ENCODE measurements around the gene NEMF.
A peak's percentile ranks its signal among the peaks of the same experiment; 100 is the strongest.
"Not testable (repeated sequence)": the region's sequence is repeated elsewhere in the genome, so short reads cannot be mapped to it uniquely, and the experiment has no call there.

The NEMF gene

DNA sequence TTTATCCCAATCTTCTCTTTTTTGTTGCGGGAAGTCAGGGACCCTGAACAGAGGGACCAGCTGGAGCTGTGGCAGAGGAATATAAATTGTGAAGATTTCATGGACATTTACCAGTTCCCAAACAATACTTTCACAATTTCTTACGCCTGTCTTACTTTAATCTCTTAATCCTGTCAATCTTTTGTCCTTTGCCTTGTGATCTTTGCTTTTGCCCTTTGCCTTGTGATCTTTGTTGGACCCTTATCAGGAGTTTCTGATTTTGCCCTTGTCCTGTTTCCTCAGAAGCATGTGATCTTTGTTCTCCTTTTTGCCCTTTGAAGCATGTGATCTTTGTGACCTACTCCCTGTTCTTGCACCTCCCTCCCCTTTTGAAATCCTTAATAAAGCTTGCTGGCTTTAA, 36.5 kb downstream of the NEMF start:
- not testable (repeated sequence) for DNase-seq

GRCh38 chr14:49808780-49809179, 43.8 kb downstream of the NEMF start:
- no peak for DNase-seq

- DNase-seq, result no peak
Observed at GRCh38 chr14:49796025-49796424, 56.6 kb downstream of the NEMF start.

DNA sequence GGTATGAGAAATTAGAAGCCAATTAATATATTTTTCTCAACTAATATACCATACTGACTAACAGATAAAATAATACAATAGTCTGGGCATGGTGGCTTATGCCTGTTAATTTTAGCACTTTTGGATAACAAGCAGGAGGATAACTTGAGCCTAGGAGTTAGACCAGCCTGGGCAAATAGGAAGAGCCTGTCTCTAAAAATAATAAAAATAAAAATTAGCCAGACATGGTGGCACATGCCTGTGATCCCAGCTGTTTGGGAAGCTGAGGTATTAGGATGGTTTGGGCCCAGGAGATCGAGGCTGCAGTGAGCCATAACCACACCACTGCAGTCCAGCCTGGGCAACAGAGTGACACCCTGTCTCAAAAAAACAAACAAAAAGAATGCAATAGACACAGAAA, 60.0 kb downstream of the NEMF start:
- no peak for DNase-seq

- no peak for DNase-seq
Observed at GRCh38 chr14:49786315-49786714, 66.3 kb downstream of the NEMF start.

- no peak for DNase-seq
Observed at GRCh38 chr14:49783394-49784014, 69.1 kb downstream of the NEMF start.

- DNase-seq, result not testable (repeated sequence)
Observed at GRCh38 chr14:49781040-49781439, 71.5 kb downstream of the NEMF start.

- no peak for DNase-seq
Observed at GRCh38 chr14:49778421-49778820, 74.2 kb downstream of the NEMF start.

GRCh38 chr14:49774106-49774505, 78.5 kb downstream of the NEMF start:
- DNase-seq, result no peak

GRCh38 chr14:49771691-49772090, 80.9 kb downstream of the NEMF start:
- not testable (repeated sequence) for DNase-seq

GRCh38 chr14:49770212-49770817, 82.3 kb downstream of the NEMF start:
- DNase-seq, result no peak

DNA sequence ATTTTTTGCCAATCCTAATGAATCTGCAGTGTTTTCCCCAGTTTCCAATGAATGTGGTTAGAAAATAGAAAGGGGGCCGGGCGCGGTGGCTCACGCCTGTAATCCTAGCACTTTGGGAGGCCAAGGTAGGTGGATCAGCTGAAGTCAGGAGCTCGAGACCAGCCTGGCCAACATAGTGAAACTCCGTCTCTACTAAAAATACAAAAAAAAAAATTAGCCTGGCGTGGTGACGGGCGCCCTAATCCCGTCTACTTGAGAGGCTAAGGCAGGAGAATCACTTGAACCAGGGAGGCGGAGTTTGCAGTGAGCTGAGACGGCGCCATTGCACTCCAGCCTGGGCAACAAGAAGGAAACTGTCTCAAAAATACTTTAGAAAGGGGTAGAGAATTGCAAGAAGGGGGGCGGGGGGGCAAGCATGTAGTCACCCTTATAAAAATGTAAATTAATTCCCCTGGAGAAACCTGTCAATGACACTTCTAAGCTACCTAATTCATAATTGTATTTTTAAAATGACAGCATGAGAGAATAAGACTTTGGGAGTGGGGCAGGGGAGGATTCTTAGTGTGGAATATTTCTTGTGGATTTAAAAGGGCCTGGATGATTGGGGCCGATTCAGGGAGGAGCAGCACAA, 82.9 kb downstream of the NEMF start:
- DNase-seq, result no peak

DNA sequence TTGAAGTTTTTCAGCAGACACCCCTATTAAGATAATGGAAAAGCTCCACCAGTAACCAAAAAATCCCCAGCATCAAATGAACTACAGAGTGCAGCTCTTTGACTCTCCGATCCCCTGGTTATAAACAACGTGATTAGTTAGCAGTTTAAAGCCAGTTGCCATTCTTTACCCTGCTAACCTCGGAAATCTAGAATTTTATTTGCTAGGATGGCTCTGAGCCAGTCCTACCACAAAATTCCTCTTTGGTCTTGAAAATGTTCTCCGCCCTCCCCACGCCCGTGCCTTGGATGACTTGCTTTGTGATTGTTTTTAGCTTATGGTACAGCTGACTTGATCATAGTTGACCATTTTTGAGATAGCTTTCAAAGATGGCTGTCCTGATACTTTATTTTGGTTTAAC, 83.4 kb downstream of the NEMF start:
- DNase-seq, result peak; percentile 33

DNA sequence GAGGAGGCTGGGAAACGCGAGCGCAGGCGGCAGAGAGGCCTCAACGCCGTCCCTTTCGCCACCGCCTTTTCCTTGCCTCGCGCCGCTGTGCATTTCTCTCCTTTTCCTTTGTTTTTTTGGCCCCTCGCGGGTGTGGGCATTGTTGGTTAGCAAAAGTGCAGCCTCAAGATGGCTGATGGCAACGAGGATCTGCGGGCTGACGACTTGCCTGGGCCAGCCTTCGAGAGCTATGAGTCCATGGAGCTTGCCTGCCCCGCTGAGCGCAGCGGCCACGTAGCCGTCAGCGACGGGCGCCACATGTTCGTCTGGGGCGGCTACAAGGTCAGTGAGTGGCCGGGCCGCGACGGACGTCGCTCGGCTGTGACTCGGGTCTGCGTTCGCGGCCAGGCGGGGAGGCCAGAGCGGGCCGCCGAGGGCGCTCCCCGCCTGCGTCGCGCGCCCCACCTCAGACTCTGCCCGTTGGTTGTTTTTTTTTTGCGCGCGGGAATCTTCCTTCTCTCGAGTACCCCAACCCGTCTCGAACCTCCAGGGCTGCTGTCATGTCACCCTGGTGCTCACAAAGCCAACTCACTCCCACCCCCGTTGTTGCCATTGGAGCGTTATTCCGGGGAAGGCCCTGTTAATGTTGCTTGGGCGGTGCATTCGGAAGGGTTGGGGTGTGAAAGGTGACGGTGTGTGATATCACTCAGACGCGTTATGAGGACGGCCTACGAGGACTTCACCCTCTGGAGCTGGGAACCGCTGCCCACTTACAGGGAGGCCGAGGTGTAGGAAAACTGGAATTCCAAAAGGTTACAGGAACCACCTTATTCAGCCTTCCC, 84.1 kb downstream of the NEMF start:
- DNase-seq, result peak; percentile 65

DNA sequence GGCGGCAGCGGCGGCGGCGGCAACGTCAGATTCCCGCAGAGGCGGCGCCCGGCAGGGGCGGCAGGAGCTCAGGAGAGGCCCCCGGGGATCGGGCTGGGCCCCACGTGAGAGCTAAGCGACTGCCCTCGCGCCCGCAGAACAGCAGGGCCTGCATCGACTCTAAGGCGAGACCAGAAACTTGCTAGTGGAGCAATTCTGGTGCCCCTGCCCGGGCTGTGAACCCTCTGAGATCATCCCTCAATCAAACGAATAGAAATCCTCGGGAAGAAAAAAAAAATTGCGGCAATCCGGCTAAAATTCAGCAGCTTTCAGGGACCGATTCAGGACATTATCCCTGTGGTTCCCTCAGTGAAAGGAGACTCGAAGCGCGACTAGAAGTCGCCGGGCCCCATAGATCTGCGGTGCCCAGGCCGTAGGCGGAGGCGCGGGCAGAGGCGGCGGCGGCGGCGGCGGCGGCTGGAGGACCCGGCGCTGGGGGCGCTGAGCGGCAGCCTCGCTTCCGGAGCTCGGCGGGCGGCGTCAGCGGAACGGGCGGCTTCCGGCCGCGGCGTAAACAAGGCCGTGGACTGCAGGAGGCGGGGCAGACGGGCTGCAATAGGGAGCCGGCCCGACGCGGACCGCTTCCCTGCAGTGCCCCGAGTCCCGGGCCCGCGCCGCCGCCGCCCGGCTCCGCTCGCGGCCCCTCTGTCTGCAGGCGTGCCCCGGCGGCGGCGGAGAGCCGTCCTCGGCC, 84.9 kb downstream of the NEMF start, which contains the start of gene KLHDC2:
Gene KLHDC2, plus strand, starts transcription at position 583 of the 730 bp plus-strand sequence. CDS start 316 bp downstream, outside the sequence.
- DNase-seq, result peak; percentile 95

DNA sequence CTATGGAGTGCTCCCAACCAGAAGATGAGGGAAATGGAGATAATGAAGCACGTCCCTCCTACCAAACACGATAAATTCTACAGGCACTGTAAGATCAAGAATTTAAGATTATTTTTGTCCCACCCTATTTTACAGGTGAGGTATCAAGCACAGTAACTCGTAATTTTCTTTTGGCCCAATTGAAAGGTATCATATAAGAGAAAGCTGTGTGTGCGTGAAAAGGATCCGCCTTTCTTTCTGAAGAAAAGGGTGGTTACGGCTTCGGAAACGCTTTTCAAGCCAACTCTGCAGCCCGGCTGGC, 85.4 kb downstream of the NEMF start:
- DNase-seq, result no peak

DNA sequence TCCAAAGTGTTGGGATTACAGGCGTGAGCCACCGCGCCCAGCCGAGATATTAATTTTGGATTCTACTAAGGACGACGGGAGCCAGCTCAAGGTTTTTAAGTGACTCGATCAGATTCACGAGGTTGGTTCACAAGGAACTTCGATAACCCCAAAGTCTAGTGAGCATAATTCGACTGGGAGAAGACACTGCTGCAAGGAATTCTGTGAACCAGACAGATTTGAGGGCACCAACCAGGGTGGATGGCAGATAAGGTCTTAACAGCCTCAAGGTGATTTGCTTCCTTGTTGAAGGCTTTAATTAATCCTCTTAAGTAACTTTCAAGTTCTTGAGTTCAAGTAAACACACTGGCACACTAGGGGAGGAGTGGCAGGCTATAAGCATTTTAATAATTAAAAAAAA, 85.7 kb downstream of the NEMF start:
- no peak for DNase-seq

DNA sequence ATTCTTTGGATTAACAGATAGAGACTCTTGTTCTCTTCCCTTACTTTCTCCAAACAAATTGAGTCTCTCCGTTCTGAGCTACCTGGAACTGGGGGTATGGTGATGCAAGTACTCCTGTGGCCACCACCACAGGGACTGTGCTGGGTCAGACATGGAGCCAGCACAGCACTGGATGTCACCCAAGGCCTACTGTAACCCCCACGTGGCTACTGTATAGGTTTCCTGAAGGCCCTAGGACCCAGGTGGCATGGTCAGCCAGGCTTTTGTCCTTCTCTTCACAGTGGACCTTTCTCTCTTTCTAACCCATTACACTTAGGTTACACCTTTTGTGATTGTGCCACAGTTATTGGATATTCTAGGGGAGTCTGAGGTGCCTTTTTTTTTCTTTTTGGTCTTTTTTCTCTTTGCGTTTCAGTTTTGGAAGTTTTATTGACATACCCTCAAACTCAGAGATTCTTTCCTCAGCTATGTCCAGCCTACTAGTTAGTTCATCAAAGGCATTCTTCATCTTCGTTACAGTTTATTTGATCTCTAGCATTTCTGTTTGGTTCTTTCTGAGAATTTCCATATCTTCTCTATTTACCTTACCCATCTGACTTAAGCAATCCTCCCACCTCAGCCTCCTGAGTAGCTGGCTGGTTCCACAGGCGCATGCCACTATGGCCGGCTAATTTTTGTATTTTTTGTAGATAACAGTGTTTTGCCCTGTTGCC, 90.6 kb downstream of the NEMF start:
- DNase-seq, result no peak

- DNase-seq, result no peak
Observed at GRCh38 chr14:49755378-49755777, 97.2 kb downstream of the NEMF start.

DNA sequence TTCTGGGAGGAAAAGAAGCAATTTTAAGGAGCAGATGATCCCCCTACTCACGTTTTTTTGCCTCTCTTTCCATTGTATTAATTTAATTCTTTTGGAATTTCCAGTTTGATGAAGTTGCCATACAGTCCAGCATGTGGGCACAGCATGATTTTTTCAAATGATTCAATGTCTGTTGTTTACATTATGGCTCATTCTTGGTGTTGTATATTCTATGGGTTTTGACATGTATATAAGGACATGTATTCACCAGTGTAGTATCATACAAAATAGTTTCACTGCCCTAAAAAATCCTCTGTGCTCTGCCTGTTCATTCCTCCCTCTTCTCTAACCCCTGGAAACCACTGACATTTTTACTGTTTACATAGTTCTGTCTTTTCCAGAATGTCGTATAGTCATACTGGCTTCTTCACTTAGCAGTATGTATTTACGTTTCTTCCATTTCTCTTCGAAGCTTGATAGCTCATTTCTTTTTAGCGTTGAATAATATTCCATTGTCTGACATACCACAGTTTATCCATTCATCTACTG, 98.0 kb downstream of the NEMF start:
- no peak for DNase-seq

DNA sequence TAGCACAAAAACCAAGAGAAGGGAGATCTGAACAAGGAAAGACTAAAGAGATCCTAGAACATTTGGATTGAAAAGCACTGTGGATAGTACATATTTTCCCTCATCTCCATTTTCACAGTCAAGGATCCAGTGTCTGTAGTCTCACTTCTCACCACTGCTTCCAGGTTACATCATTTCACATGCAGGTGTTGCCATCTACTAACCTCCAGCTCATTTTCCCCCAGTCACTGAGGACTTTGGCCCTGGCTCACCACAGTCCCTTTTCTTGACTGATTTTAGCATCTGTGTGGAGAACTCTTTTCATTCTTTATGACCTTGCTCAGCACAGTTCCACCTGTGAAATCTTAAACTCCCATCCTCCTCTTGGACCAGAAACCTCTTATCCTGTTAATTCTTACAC, 106.1 kb downstream of the NEMF start:
- DNase-seq, result not testable (repeated sequence)

GRCh38 chr14:49745191-49745590, 107.4 kb downstream of the NEMF start:
- no peak for DNase-seq

Data from femur (tissue), 1 donor.